Transverse colon (tissue), 4 donors: ENCODE data around the gene GRM1. TPM values are rescaled to one million over a fixed set of nuclear protein-coding genes. Genes with fewer than 3 reads are reported as not detected.

Source experiments
- DNase-seq: peaks from one replicate; pipeline ENCODE4 v3.0.0-alpha.2; 2019
- H3K27ac ChIP-seq, 4 donors: fragments of 200-600 bp; sonication (generic); 2 replicates each; pipeline ENCODE4 v1.5.1; 2016 to 2018; ENCODE audit warnings: inconsistent platforms in 4 of 4
- H3K27me3 ChIP-seq: fragments of 200-600 bp; sonication (generic); 2 replicates; pipeline ENCODE4 v1.5.1; 2017; ENCODE audit warnings: inconsistent platforms
- H3K36me3 ChIP-seq, 4 donors: fragments of 200-600 bp; sonication (generic); 2 replicates each; pipeline ENCODE4 v1.5.1; 2017 to 2019; ENCODE audit warnings: inconsistent platforms in 4 of 4
- H3K4me1 ChIP-seq, 4 donors: fragments of 200-600 bp; sonication (generic); 2 replicates each; pipeline ENCODE4 v1.5.1; 2017 to 2020; ENCODE audit warnings: inconsistent platforms in 4 of 4
- H3K4me3 ChIP-seq, 4 donors: fragments of 200-600 bp; sonication (generic); 1 replicate in 1 of 4; 2 replicates in 3 of 4; pipeline versions ENCODE4 v1.5.1 to v1.6.1; 2017 to 2019; ENCODE audit warnings: inconsistent platforms in 4 of 4
- H3K9me3 ChIP-seq, 2 donors: fragments of 200-600 bp; sonication (generic); 2 replicates each; pipeline ENCODE4 v1.5.1; 2017 to 2019; ENCODE audit warnings: inconsistent platforms in 2 of 2
- CTCF ChIP-seq, 5 experiments: fragments of 200-600 bp in 3 of 5; fragments of 450-650 bp in 2 of 5; sonication (generic) in 3 of 5; IDR thresholded peaks; 1 replicate in 2 of 5; 2 replicates in 3 of 5; pipeline ENCODE4 v1.5.1; 2016 to 2017; ENCODE audit warnings: antibody characterized with exemption in 5 of 5, inconsistent platforms in 3 of 5, mild to moderate bottlenecking in 2 of 5, moderate library complexity in 1 of 5
- EP300 ChIP-seq: sonication (generic); formaldehyde crosslinking; IDR thresholded peaks from one replicate; pipeline ENCODE4 v1.6.1; 2017; ENCODE audit warnings: antibody characterized with exemption, low read depth
- POLR2A ChIP-seq: fragments of 450-650 bp; IDR thresholded peaks from one replicate; pipeline ENCODE4 v1.6.1; 2016; ENCODE audit warnings: antibody characterized with exemption, mild to moderate bottlenecking, moderate library complexity
- POLR2AphosphoS5 ChIP-seq, 3 donors: sonication (generic); formaldehyde crosslinking; IDR thresholded peaks; one replicate each; pipeline ENCODE4 v1.6.1; 2016; ENCODE audit warnings: antibody characterized with exemption in 3 of 3
- WGBS, 2 donors: methylation state at CpG; one replicate each; pipeline ENCODE4 v1.1.5; 2018; ENCODE audit warnings: low coverage in 1 of 2; 5-methylcytosine and 5-hydroxymethylcytosine counted together
- in situ Hi-C, 4 donors: fragments of 200-750 bp; cut with MboI; loops; one replicate each; pipeline versions ENCODE4 v1.15.0 to v1.15.1; 2017; ENCODE audit warnings: low sequenced_read_pairs in 3 of 4, low pct_ligation_motif_present in 1 of 4, low pct_unique_long_range_greater_than_20kb in 1 of 4
- intact Hi-C: fragments of 100-400 bp; cut with DNase I; formaldehyde crosslinking; loops from one replicate; pipeline ENCODE4 v1.15.1; 2023; ENCODE audit warnings: low total_unique reads
- total RNA-seq, 4 donors: library from RNA; depleted of rRNA; stranded (reverse); fragments of >200 nt; gene quantifications; one replicate each; pipeline ENCODE4 v1.1.0, GENCODE V29; 2016

The GRM1 gene
- total RNA-seq, 4 donors from 2014 or later: 0.16 TPM; not detected in 3

GRCh38 chr6:146029573-146030184 lies 817 bp downstream of the GRM1 start:
- TF ChIP-seq POLR2AphosphoS5 (IDR thresholded peaks at IDR 0.05): no peak
- TF ChIP-seq CTCF (IDR thresholded peaks at IDR 0.05): no peak
- TF ChIP-seq POLR2A: no peak
- TF ChIP-seq EP300: no peak
- H3K36me3 ChIP-seq: no peaks in the 10 kb centered on the region
- no peak for DNase-seq
- 46% methylated on average over 21 of the region's 25 CpGs; no CpG with 5 or more reads in 1 of the 2 donors for WGBS, 2 donors
- peaks cover 42% of the 10 kb centered on the region for H3K27me3 ChIP-seq
- no peak overlapping the region for H3K27ac ChIP-seq
- intact Hi-C loops (no loop called here), in situ Hi-C loops (no loop called here)
- no peaks in the 10 kb centered on the region for H3K9me3 ChIP-seq
- no peak overlapping the region for H3K4me3 ChIP-seq
- no peaks in the 10 kb centered on the region for H3K4me1 ChIP-seq

- TF ChIP-seq POLR2A: no peak
- no peak for TF ChIP-seq POLR2AphosphoS5 (IDR thresholded peaks at IDR 0.05)
- TF ChIP-seq CTCF (IDR thresholded peaks at IDR 0.05): no peak
- TF ChIP-seq EP300: no peak
- no peak for DNase-seq
- WGBS, 2 donors: 46 to 54% methylated on average over 4 of the region's 4 CpGs
- no peak overlapping the region for H3K27ac ChIP-seq
- H3K36me3 ChIP-seq: no peaks in the 10 kb centered on the region
- in situ Hi-C loops: no loop called here
- intact Hi-C loops: no loop called here
- H3K4me1 ChIP-seq: no peaks in the 10 kb centered on the region
- no peak overlapping the region for H3K4me3 ChIP-seq
- H3K27me3 ChIP-seq: peaks cover 33% of the 10 kb centered on the region
- H3K9me3 ChIP-seq: no peaks in the 10 kb centered on the region
These were observed 3.5 kb downstream of the GRM1 start for GRCh38 chr6:146032387-146032786.

GRCh38 chr6:146040360-146040759 lies 11.5 kb downstream of the GRM1 start:
- Histone ChIP-seq H3K27ac (no peak overlapping the region), H3K36me3 (no peaks in the 10 kb centered on the region), H3K4me3 (no peak overlapping the region), H3K9me3 (peaks cover 3 to 4% of the 10 kb centered on the region in 2 donors), H3K27me3 (no peaks in the 10 kb centered on the region), H3K4me1 (no peaks in the 10 kb centered on the region)
- intact Hi-C loops: no loop called here
- TF ChIP-seq POLR2A (no peak), EP300 (no peak), CTCF (IDR thresholded peaks at IDR 0.05) (no peak), POLR2AphosphoS5 (IDR thresholded peaks at IDR 0.05) (no peak)
- in situ Hi-C loops: no loop called here
- WGBS, 2 donors: 83 to 88% methylated on average over 1 of the region's 1 CpG
- no peak for DNase-seq

- in situ Hi-C loops: no loop called here
- 63% methylated on average over 1 of the region's 1 CpG; no CpG with 5 or more reads in 1 of the 2 donors for WGBS, 2 donors
- TF ChIP-seq POLR2A: no peak
- TF ChIP-seq CTCF (IDR thresholded peaks at IDR 0.05): no peak
- TF ChIP-seq POLR2AphosphoS5 (IDR thresholded peaks at IDR 0.05): no peak
- no peak for TF ChIP-seq EP300
These were observed 12.4 kb downstream of the GRM1 start for GRCh38 chr6:146041282-146041681.

More at GRCh38 chr6:146041282-146041681, 12.4 kb downstream of the GRM1 start:
- intact Hi-C loops: no loop called here
- H3K27ac ChIP-seq: no peak overlapping the region
- no peaks in the 10 kb centered on the region for H3K36me3 ChIP-seq
- no peaks in the 10 kb centered on the region for H3K27me3 ChIP-seq
- no peaks in the 10 kb centered on the region for H3K4me1 ChIP-seq
- H3K4me3 ChIP-seq: no peak overlapping the region
- no peak for DNase-seq
- peaks cover 3 to 4% of the 10 kb centered on the region in 2 donors for H3K9me3 ChIP-seq
